Gastrocnemius medialis (tissue), 4 donors: ENCODE results near the gene MUSK. TPM values are rescaled to one million over a fixed set of nuclear protein-coding genes. Genes with fewer than 3 reads are reported as not detected.
A peak's percentile ranks its signal among the peaks of the same experiment; 100 is the strongest.

ENCODE experiments used
- ATAC-seq, 2 donors: fragments of 150-250 bp; one replicate each; pipeline ENCODE4 v1.9.1; 2016
- DNase-seq, 2 donors: peaks; one replicate each; pipeline ENCODE4 v3.0.0-alpha.2; 2019
- H3K27ac ChIP-seq, 4 donors: fragments of 200-600 bp; sonication (generic); 1 replicate in 1 of 4; 2 replicates in 3 of 4; pipeline ENCODE4 v1.5.1; 2016 to 2018; ENCODE audit warnings: mild to moderate bottlenecking in 2 of 4, moderate library complexity in 1 of 4
- H3K27me3 ChIP-seq, 3 donors: fragments of 200-600 bp; sonication (generic) in 2 of 3; 1 replicate in 1 of 3; 2 replicates in 2 of 3; pipeline versions ENCODE4 v1.5.1 to v1.6.0; 2016 to 2019; ENCODE audit warnings: mild to moderate bottlenecking in 1 of 3, moderate library complexity in 1 of 3
- H3K36me3 ChIP-seq, 2 donors: fragments of 200-600 bp; sonication (generic) in 1 of 2; one replicate each; pipeline ENCODE4 v1.5.1; 2017 to 2018
- H3K4me1 ChIP-seq, 2 donors: fragments of 200-600 bp; sonication (generic) in 1 of 2; one replicate each; pipeline ENCODE4 v1.5.1; 2016 to 2017; ENCODE audit warnings: mild to moderate bottlenecking in 2 of 2
- H3K4me3 ChIP-seq, 4 donors: fragments of 200-600 bp; sonication (generic) in 3 of 4; 1 replicate in 1 of 4; 2 replicates in 3 of 4; pipeline ENCODE4 v1.5.1; 2016 to 2019; ENCODE audit warnings: mild to moderate bottlenecking in 2 of 4
- H3K9me3 ChIP-seq, 3 donors: fragments of 200-600 bp; sonication (generic) in 2 of 3; 1 replicate in 1 of 3; 2 replicates in 2 of 3; pipeline ENCODE4 v1.5.1; 2016 to 2019
- POLR2A ChIP-seq, 2 donors: fragments of 450-650 bp; IDR thresholded peaks; one replicate each; pipeline ENCODE4 v1.6.1; 2017; ENCODE audit warnings: antibody characterized with exemption in 2 of 2, mild to moderate bottlenecking in 2 of 2, moderate library complexity in 2 of 2
- in situ Hi-C, 4 donors: fragments of 200-750 bp; cut with MboI; loops; one replicate each; pipeline versions ENCODE4 v1.15.0 to v1.8.0; 2017; ENCODE audit warnings: low sequenced_read_pairs in 4 of 4
- intact Hi-C: fragments of 100-400 bp; cut with DNase I; formaldehyde crosslinking; loops from one replicate; pipeline ENCODE4 v1.15.1; 2023; ENCODE audit warnings: low total_unique reads
- total RNA-seq, 4 donors: library from RNA; depleted of rRNA; stranded (reverse); fragments of >200 nt; gene quantifications; one replicate each; pipeline versions ENCODE4 v1.1.0 to v1.2.3, GENCODE V29; 2016
- TF ChIP-seq, protein P1 (sequence below), 5 experiments: fragments of 450-650 bp in 3 of 5; fragments of 200-600 bp in 2 of 5; sonication (generic) in 2 of 5; IDR thresholded peaks in 4 of 5; conservative IDR thresholded peaks in 1 of 5; 1 replicate in 4 of 5; 2 replicates in 1 of 5; pipeline ENCODE4 v1.5.1; 2016 to 2019; ENCODE audit warnings: antibody characterized with exemption in 5 of 5, mild to moderate bottlenecking in 3 of 5, moderate library complexity in 3 of 5

The MUSK gene
- total RNA-seq, 4 donors from 2014 or later: 10.2 to 47.5 (median 27.1) TPM

- Histone ChIP-seq H3K27me3 (no peaks in the 10 kb centered on the region), H3K36me3 (no peaks in the 10 kb centered on the region), H3K27ac (peak overlapping the region; percentile 83 to 88 (median 85)), H3K9me3 (no peaks in the 10 kb centered on the region), H3K4me1 (peaks cover 16 to 31% of the 10 kb centered on the region in 2 donors), H3K4me3 (peak overlapping the region in 1 of 4 donors; percentile 5)
- in situ Hi-C loops (loop anchor here in 2 of 4 donors (10.0 to 25.0 kb wide), 2 partner anchors 91 to 92 kb away; no protein-coding TSS in a partner anchor), intact Hi-C loops (loop anchor here (5.0 to 10.0 kb wide), 2 partner anchors 88 to 739 kb away; partner anchors contain the start of gene ECPAS)
- ATAC-seq (peak; percentile 46 to 55), DNase-seq (peak in 1 of 2 donors; percentile 67)
- TF ChIP-seq, protein P1, sequence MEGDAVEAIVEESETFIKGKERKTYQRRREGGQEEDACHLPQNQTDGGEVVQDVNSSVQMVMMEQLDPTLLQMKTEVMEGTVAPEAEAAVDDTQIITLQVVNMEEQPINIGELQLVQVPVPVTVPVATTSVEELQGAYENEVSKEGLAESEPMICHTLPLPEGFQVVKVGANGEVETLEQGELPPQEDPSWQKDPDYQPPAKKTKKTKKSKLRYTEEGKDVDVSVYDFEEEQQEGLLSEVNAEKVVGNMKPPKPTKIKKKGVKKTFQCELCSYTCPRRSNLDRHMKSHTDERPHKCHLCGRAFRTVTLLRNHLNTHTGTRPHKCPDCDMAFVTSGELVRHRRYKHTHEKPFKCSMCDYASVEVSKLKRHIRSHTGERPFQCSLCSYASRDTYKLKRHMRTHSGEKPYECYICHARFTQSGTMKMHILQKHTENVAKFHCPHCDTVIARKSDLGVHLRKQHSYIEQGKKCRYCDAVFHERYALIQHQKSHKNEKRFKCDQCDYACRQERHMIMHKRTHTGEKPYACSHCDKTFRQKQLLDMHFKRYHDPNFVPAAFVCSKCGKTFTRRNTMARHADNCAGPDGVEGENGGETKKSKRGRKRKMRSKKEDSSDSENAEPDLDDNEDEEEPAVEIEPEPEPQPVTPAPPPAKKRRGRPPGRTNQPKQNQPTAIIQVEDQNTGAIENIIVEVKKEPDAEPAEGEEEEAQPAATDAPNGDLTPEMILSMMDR (IDR thresholded peaks at IDR 0.05 in 4 of 5, conservative IDR thresholded peaks at IDR 0.05 in 1 of 5): no peak
- TF ChIP-seq POLR2A (IDR thresholded peaks at IDR 0.05): no peak
These were observed 77.1 kb downstream of the MUSK start for GRCh38 chr9:110745676-110746075.

- Histone ChIP-seq H3K9me3 (no peaks in the 10 kb centered on the region), H3K27ac (peak overlapping the region; percentile 83 to 88 (median 85)), H3K4me3 (peak overlapping the region in 1 of 4 donors; percentile 5), H3K27me3 (no peaks in the 10 kb centered on the region), H3K36me3 (no peaks in the 10 kb centered on the region), H3K4me1 (peaks cover 16 to 31% of the 10 kb centered on the region in 2 donors)
- DNase-seq: no peak
- no peak for ATAC-seq
- TF ChIP-seq, protein P1 (IDR thresholded peaks at IDR 0.05 in 4 of 5, conservative IDR thresholded peaks at IDR 0.05 in 1 of 5): no peak
- intact Hi-C loops: loop anchor here (5.0 to 10.0 kb wide), 2 partner anchors 89 to 738 kb away; partner anchors contain the start of gene ECPAS
- in situ Hi-C loops: loop anchor here in 2 of 4 donors (10.0 to 25.0 kb wide), 2 partner anchors 91 to 92 kb away; no protein-coding TSS in a partner anchor
These were observed 77.8 kb downstream of the MUSK start for GRCh38 chr9:110746211-110746930.

GRCh38 chr9:110748251-110748893 lies 79.8 kb downstream of the MUSK start:
- ATAC-seq: no peak
- in situ Hi-C loops: loop anchor here in 2 of 4 donors (10.0 to 25.0 kb wide), 2 partner anchors 89 to 94 kb away; no protein-coding TSS in a partner anchor
- no peak for DNase-seq
- H3K4me1 ChIP-seq: peaks cover 12 to 26% of the 10 kb centered on the region in 2 donors
- H3K36me3 ChIP-seq: no peaks in the 10 kb centered on the region
- no peaks in the 10 kb centered on the region for H3K27me3 ChIP-seq
- H3K4me3 ChIP-seq: no peak overlapping the region
- TF ChIP-seq, protein P1 (IDR thresholded peaks at IDR 0.05 in 4 of 5, conservative IDR thresholded peaks at IDR 0.05 in 1 of 5): no peak
- no peak for TF ChIP-seq POLR2A (IDR thresholded peaks at IDR 0.05)
- H3K9me3 ChIP-seq: no peaks in the 10 kb centered on the region
- H3K27ac ChIP-seq: no peak overlapping the region
- intact Hi-C loops: loop anchor here (5.0 to 10.0 kb wide), 2 partner anchors 91 to 736 kb away; partner anchors contain the start of gene ECPAS

- Histone ChIP-seq H3K27ac (no peak overlapping the region), H3K4me3 (no peak overlapping the region), H3K9me3 (no peaks in the 10 kb centered on the region), H3K36me3 (no peaks in the 10 kb centered on the region), H3K27me3 (no peaks in the 10 kb centered on the region), H3K4me1 (peaks cover 0 to 12% of the 10 kb centered on the region in 2 donors)
- in situ Hi-C loops: no loop called here
- peak in 1 of 2 donors; percentile 28 for ATAC-seq
- TF ChIP-seq, protein P1 (IDR thresholded peaks at IDR 0.05 in 4 of 5, conservative IDR thresholded peaks at IDR 0.05 in 1 of 5): no peak
- no peak for TF ChIP-seq POLR2A (IDR thresholded peaks at IDR 0.05)
- peak; percentile 19 to 70 for DNase-seq
- intact Hi-C loops: no loop called here
These were observed 81.7 kb downstream of the MUSK start for GRCh38 chr9:110750272-110750671.
